MM.1S (cell line): ENCODE measurements around the gene SLC38A10.

Experiments
- CTCF ChIP-seq: fragments of 300-600 bp; sonication (generic); IDR thresholded peaks from 2 replicates; pipeline ENCODE4 v1.5.1; 2016; ENCODE audit warnings: antibody characterized with exemption, low read length, mixed read lengths
- EZH2 ChIP-seq: fragments of 300-600 bp; sonication (generic); optimal IDR thresholded peaks from 2 replicates; pipeline ENCODE3; 2017; ENCODE audit warnings: low read depth, mild to moderate bottlenecking, antibody characterized with exemption, low read length, mixed read lengths

- no peak for TF ChIP-seq CTCF
- no peak for TF ChIP-seq EZH2
Observed at GRCh38 chr17:81325714-81326358, 30.7 kb upstream of the SLC38A10 start.
